GM18511 (cell line): ENCODE data around the gene MAMDC2.

Source experiments
- ATAC-seq: cut with Tn5 transposase; IDR thresholded peaks from one replicate; pipeline ENCODE4 v1.9.1; 2021; ENCODE audit warnings: mild to moderate bottlenecking, moderate library complexity; ENCODE audit not compliant: unreplicated experiment

MAMDC2 gene, protein sequence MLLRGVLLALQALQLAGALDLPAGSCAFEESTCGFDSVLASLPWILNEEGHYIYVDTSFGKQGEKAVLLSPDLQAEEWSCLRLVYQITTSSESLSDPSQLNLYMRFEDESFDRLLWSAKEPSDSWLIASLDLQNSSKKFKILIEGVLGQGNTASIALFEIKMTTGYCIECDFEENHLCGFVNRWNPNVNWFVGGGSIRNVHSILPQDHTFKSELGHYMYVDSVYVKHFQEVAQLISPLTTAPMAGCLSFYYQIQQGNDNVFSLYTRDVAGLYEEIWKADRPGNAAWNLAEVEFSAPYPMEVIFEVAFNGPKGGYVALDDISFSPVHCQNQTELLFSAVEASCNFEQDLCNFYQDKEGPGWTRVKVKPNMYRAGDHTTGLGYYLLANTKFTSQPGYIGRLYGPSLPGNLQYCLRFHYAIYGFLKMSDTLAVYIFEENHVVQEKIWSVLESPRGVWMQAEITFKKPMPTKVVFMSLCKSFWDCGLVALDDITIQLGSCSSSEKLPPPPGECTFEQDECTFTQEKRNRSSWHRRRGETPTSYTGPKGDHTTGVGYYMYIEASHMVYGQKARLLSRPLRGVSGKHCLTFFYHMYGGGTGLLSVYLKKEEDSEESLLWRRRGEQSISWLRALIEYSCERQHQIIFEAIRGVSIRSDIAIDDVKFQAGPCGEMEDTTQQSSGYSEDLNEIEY

GRCh38 chr9:70043689-70044489 is at the start of gene MAMDC2:
Gene MAMDC2 (plus strand): TSS chr9:70043848. CDS start chr9:70044198, 350 bp downstream.
- no peak for ATAC-seq

DNA sequence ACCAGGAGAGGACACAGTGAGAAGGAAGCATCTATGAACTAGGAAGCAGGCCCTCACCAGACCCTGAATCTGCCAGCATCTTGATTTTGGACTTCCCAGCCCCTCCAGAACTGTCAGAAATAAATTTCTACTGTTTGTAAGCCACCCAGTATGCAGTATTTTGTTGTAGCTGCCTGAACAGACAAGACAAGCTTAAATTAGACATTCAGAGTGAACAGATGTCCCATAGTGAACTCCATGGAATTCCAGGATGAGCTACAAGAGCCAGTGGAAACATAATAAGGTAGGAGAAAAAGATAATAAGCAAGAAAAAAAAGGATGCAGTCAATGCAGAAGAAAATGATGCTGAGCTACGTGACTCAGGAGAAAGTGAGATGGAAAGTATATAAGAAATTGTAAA is 47.8 kb upstream of the MAMDC2 start:
- ATAC-seq = no peak

- no peak for ATAC-seq
These were observed 46.7 kb upstream of the MAMDC2 start for GRCh38 chr9:69996967-69997366.

DNA sequence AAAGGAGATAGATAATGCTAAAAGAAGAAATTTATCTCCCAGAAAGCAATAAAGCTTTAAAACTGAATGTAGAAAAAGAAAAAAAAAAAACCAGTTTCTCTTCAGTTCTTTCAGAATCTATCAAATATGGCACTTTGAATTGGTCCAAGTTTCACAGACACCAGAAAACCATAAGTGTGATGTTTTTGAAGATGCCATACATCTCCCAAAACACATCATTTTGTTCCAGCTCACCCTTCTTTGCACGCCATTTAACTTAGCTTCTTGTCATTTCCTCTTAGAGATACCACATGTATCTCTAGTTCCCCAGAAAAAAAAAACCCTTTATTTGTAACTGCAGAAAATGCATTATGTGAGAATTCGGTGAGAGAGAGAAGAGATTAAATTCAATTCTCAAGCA is 46.1 kb upstream of the MAMDC2 start:
- no peak for ATAC-seq

GRCh38 chr9:69999315-69999714 is 44.3 kb upstream of the MAMDC2 start:
- ATAC-seq = no peak

- ATAC-seq = no peak
These were observed 43.2 kb upstream of the MAMDC2 start for GRCh38 chr9:70000469-70000868.

GRCh38 chr9:70003901-70004714 is 39.5 kb upstream of the MAMDC2 start:
- ATAC-seq = no peak

DNA sequence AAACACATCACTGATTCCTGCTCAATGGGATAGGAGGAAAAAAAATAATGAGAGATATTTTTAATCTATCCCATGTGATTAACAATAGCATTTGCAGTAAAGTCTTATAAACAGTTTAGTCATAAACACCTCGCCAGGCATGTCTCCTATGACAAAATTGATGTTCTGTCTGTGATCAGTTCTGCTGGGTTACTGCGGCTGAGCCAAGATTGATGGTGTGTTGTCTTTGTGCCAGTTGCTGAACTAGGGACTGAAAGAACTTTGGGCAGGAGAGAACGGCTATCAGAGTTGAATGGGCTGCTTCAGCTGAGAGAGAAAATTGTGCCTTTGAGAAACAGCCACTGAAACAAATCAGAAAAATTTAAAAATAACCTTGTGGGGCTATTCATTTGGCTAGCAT is 37.3 kb upstream of the MAMDC2 start:
- no peak for ATAC-seq

- no peak for ATAC-seq
These were observed 35.8 kb upstream of the MAMDC2 start for GRCh38 chr9:70007831-70008230.

DNA sequence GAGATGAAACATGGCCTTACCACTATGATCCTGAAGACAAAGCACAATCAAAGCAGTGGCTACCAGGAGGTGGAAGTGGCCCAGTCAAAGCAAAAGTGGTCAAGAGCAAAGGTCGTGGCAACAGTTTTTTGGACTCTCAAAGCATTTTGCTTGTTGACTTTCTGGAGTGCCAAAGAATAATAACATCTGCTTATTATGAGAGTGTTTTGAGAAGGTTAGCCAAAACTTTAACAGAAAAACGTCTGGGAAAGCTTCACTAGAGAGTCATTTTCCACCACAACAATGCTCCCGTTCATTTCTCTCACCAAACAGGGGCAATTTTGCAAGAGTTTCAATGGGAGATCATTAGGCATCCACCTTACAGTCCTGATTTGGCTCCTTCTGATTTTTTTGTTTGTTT is 33.6 kb upstream of the MAMDC2 start:
- no peak for ATAC-seq

GRCh38 chr9:70011366-70011765 is 32.3 kb upstream of the MAMDC2 start:
- no peak for ATAC-seq

DNA sequence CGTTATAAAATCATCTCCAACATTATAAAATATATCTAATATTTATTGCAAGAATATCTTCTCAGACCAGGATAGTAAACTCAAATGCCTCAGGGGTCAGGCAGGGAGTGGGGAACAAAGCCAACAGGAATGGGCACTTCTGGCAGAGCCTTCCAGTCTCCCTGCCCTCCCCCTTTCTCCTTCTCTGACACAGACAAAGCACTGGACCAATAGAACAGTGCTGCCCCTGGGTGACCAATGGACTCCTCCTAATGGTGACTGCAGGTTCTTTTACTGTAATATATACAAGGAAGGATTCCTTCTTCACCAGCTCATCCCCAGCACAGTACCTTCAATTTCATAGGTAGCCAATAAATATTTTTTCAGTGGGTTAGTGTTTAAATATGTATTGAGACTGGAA is 31.1 kb upstream of the MAMDC2 start:
- ATAC-seq = no peak

DNA sequence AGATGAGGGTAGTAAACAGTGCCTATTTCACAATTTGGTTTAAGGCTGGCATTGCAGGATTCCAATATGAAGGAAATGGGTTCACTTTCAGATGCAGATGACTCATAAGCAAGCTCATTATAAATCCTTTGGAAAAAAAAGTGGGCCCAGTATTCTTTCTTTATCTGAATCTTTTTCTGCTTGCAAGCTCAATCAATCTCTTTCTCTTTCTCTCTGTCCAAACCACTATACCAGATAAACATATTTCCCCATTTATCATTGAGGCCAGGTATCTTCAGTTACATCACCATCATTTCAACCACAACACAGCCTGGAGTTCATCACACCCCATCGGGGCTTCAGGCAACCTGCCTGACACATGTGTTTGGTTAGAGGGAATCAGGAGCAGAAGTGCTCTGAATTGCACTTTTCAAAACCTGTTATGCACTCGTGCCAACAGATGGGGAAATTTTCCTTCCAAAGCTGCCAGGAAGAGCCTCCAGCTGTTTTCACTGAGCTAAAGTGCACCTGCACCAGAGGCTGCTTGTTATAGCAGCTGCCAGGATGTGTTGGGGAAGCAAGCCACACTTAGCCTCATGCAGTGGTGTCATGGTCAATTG is 30.0 kb upstream of the MAMDC2 start:
- ATAC-seq = no peak

GRCh38 chr9:70015099-70015498 is 28.5 kb upstream of the MAMDC2 start:
- ATAC-seq = no peak

DNA sequence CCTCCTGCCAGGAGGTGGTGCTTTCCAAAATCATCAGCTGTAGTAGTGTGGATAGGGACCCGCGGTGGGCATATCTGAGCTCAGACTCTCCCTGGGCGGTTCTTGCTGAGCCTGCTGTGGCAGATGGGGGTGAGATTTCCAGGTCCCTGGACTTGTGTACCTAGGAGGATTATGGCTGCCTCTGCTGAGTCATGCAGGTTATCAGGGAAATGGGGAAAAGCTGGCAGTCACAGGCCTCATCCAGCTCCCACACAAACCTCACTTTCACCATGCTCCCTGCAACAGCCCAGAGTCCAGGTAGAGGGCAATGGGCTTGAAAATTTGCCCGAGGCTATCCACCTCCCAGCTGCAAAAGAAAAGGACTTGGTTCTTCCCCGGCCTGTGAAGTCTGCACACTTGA is 23.4 kb upstream of the MAMDC2 start:
- no peak for ATAC-seq

GRCh38 chr9:70020991-70021571 is 22.6 kb upstream of the MAMDC2 start:
- ATAC-seq = no peak

- no peak for ATAC-seq
These were observed 15.4 kb upstream of the MAMDC2 start for GRCh38 chr9:70028287-70028686.

DNA sequence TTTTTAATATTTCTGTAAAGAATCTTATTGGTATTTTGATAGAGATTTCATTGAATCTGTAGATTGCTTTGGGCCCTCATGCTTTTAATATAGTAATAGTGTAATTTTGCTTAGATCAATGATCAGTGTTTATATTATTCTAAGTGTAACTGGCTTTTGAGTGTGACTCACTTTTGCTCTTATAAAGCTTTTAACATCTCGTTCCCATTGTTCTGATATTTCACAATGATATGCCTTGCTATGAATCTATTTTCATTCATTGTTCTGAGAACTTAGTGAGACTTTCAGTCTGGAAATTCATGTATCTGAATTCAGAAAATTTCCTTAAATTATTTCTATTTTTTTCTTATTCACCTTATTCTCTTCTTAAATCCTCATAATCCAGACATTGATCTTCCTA is 13.5 kb upstream of the MAMDC2 start:
- no peak for ATAC-seq

DNA sequence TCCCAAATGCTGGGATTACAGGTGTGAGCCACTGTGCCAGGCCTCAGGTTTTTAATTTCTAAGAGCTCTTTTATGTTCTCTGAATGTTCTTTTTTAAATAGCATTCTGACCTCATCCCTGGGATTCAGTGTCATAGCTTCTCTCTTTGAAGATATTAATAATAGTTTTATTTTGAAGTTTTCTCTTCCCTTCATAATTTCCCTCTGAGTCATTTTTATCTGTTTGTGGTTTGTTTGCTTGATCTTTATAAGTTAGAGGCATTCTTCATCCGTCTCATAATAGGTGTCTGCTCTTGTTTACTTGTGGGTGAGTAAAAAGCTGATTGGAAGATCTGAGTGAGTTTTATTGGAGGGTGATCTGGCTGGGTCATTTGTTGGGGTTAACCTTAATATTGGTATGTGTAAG is 12.5 kb upstream of the MAMDC2 start:
- no peak for ATAC-seq

DNA sequence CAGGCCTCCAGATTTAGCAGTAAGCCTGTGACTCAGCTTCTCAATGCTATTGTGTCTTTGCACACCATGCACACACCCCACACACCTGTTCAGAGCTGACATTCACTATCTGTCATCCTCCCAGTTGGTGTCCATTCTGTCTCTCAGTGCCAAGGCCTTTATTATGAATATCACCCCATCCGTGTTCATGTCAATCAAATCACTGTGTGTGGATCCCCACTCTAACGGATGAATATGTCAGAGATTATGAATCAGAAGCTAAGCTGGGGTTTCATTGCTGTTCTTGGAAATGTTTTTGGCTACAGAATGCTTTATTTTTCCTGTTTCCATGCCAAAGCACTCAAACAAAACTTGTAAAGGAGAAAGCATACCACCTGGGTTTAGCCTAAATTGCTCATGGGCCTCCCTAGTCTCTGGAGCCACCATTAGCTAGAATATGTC is 9.4 kb upstream of the MAMDC2 start:
- no peak for ATAC-seq
